GM13976 (cell line): ENCODE data around the gene ARHGAP20.

Experiments used
- DNase-seq: peaks from one replicate; pipeline ENCODE4 v3.0.0; 2012; ENCODE audit warnings: low spot score
- CTCF ChIP-seq: IDR thresholded peaks from 2 replicates; pipeline ENCODE4 v1.5.1; 2012; ENCODE audit warnings: borderline replicate concordance, mild to moderate bottlenecking; ENCODE audit not compliant: insufficient read depth; ENCODE audit errors: extremely low read depth, missing control alignments, control extremely low read depth
- in situ Hi-C: fragments of 300-500 bp; cut with MboI; formaldehyde crosslinking; loops from one replicate; pipeline ENCODE4 v1.12.0; 2022; ENCODE audit warnings: low sequenced_read_pairs, mixed read lengths, inconsistent platforms; ENCODE audit not compliant: unreplicated experiment

The ARHGAP20 gene

GRCh38 chr11:110735455-110736170 is 23.4 kb upstream of the ARHGAP20 start:
- DNase-seq, result no peak
- in situ Hi-C loops, result no loop called here
- no peak for TF ChIP-seq CTCF

GRCh38 chr11:110734790-110735189 is 22.6 kb upstream of the ARHGAP20 start:
- no peak for DNase-seq
- TF ChIP-seq CTCF, result no peak
- in situ Hi-C loops, result no loop called here

GRCh38 chr11:110730773-110731172 is 18.5 kb upstream of the ARHGAP20 start:
- in situ Hi-C loops, result no loop called here
- DNase-seq, result no peak
- no peak for TF ChIP-seq CTCF

DNA sequence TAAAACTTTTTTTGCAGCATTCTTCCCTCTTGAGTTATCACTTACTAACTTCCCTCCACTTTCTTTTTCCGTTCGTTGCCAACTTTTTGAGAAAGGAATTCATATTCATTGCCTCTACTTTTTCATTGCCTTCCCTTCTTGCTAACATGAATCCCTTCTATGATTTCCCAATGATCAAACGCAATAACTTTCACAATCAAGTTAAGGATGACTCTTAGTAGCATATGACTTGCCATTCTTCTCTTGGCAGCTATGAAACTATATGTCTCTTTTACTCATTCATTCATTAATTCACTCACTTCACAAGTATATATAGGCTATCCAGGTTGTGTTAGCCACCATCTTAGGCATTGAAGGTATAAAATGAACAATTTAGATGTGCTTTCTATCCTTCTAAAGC is 16.6 kb upstream of the ARHGAP20 start:
- no peak for DNase-seq
- in situ Hi-C loops, result no loop called here
- TF ChIP-seq CTCF, result no peak

GRCh38 chr11:110728476-110728875 is 16.2 kb upstream of the ARHGAP20 start:
- TF ChIP-seq CTCF, result no peak
- DNase-seq, result no peak
- in situ Hi-C loops, result no loop called here

DNA sequence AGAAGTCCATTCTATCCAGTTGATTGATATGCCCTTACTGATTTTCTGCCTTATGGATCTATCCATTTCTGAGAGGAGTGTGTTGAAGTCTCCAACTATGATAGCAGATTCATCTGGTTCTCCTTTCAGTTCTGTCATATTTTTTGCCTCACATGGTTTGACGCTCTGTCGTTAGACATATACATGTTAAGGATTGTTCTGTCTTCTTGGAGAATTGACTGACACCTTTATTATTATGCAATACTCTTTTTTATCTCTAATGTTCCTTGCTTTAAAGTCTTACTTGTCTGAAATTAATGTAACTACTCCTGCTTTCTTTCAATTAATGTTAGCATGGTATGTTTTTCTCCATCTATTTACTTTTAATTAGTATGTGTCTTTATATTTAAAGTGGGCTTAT is 12.1 kb upstream of the ARHGAP20 start:
- in situ Hi-C loops, result no loop called here

More for the DNA sequence above, 12.1 kb upstream of the ARHGAP20 start:
- no peak for DNase-seq
- TF ChIP-seq CTCF, result no peak
